Fibroblast of skin of right biceps (primary cell): ENCODE results near the gene ZNF335.
"Not testable (repeated sequence)": the region's sequence is repeated elsewhere in the genome, so short reads cannot be mapped to it uniquely, and the experiment has no call there.

Experiments used
- DNase-seq: peaks from one replicate; pipeline ENCODE4 v3.0.0-alpha.2; 2013

Gene ZNF335

DNA sequence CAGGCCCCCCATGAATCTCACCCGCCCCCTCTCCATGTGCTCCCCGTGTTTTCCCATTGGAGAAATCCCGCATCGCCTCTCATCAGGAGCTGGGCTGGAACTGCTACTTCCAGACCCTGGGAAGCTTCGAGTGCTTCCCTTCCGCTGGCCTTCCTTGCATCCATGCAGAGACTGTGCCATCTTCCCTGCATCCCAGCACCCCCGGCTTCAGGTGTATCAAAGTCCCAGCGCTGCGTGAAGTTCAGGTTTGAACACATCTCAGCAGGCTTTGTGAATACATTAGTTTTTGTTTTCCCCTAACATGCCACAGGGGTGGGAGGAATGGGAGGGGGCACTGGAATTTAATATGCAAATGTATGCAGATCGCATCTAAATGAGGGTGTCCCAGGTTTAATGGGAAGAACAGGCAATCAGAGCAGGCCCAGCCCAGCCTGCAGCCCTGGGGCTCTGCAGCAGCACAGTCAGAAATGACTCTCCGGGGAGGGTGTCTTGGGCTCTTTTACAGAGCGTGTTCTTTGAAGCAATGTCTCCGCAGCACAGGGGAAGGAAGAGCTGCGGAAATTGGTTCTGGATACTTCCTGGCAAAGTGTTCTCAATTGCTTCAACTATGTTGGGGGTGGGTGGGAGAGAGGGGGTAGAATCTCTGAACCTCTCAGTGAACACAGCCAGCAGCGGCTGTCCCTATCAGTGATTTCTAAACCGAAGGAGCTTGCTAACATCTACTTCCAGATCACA lies 28.4 kb upstream of the ZNF335 start:
- DNase-seq = no peak

DNA sequence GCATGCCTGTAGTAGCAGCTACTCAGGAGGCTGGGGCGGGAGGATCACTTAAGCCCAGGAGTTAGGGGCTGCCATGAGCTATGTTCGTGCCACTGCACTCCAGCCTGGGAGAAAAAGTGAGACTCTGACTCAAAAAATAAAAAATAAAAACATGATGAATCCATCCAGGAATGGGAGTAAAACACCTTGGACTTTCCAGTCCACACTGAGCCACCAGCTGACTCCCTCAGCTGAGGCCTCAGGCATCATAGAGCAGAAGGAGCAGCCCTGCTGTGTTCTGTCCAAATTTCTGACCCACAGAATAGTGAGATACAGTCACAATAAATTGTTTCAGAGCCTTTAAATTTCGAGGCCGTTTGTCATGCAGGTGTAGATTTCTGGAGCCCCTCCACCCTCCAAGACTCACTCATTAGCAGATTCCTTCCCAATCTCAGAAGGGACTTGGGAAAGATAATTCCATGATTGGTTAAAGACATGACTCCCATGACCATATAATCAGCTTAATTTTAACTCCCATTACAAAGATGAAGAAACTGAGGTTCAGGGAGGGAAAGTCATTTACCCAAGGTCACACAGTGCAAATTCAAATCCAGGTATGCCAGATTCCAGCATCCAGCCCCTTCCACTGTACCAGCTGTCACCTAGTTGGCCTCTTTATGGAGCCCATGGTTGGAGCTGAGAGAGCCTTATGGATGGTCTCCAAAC lies 27.7 kb upstream of the ZNF335 start:
- DNase-seq = no peak

DNA sequence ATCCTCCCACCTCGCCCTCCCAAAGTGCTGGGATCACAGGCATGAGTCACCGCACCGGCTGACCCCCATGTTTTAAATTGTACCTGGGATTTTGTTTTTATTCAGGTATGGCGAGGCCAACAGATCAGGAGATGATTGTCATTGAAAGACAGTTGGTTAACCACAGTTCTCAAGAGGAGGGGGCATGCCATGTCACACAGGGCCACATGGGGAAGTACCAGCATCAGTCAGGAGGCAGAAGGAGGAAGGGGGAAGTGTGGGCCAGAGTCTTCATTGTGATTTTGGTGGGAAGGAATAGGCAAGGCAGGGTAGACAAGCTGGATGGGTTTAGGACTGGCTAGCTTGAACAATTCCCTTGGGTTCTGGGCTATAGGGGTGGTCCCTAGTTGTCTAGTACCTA lies 26.8 kb upstream of the ZNF335 start:
- no peak for DNase-seq

DNA sequence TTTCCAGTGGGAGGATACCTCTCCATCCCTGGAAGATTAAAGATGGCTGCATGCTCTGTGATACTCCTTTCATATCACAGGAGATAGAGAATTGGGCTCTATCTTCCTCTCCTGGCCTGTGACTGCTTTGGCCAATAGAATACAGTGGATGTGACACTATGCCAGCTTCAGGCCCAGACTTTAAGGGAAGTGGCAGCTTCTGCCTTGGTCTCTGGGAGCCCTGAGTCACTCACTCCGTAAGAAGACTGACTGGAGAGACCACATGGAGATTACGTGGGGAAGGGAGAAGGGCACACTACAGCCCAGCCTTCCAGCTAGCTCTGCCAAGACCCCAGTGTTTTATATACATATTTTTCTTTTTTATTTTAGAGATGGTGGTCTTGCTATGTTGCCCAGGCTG lies 26.3 kb upstream of the ZNF335 start:
- no peak for DNase-seq

DNA sequence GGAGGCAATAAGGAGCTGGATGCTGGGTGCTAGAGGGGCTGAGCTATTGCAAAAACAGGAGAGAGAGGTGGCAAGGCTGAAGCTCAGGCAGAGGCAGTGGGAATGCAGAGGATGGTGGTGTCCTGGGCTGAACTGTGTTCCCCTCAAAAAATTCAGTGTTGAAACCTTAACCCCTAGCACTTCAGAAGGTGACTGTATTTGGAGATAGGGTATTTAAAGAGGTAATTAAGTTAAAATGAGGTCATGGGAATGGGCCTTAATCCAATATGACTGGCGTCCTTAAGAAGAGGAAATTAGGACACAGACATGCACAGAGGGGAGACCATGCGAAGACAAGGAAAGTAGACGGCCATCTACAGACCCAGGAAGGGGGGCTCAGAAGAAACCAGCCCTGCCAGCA lies 25.2 kb upstream of the ZNF335 start:
- DNase-seq = no peak

GRCh38 chr20:45995495-45996097 lies 23.6 kb upstream of the ZNF335 start:
- not testable (repeated sequence) for DNase-seq

DNA sequence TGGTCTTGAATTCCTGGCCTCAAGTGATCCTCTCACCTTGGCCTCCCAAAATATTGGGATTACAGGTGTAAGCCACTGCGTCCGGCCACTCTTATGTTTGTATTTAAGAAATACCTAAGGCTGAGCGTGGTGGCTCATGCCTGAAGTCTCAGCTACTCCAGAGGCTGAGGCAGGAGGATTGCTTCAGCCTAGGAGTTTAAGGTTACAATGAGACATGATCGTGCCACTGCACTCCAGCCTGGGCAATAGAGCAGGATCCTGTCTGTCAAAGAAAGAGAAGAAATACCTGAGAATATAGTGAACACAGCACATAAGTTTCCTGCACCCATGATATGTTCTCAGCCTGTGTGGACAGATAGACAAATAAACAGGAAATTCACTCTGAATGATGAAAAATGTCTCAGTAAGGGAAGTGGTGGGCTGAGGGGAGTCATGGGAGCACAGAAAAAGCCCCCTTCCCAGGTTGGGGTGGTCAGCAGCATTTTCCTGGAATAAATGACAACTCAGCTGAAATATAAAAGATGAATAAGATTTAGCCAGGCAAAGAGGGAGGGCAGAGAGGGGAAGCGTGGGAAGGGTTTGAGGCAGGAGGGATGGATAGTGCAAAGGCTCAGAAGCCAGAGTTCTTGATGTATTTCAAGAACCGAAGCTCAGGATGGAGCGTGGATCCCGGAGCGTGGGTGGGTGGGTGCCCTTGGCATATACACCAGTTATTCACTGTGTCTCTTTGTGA lies 22.9 kb upstream of the ZNF335 start:
- DNase-seq = no peak

GRCh38 chr20:45993197-45993951 lies 21.4 kb upstream of the ZNF335 start:
- DNase-seq = no peak

- no peak for DNase-seq
These were observed 19.6 kb upstream of the ZNF335 start for GRCh38 chr20:45991616-45992015.

- DNase-seq = not testable (repeated sequence)
These were observed 16.8 kb upstream of the ZNF335 start for GRCh38 chr20:45988830-45989229.

GRCh38 chr20:45987108-45987780 lies 15.2 kb upstream of the ZNF335 start:
- DNase-seq = peak; percentile 40

DNA sequence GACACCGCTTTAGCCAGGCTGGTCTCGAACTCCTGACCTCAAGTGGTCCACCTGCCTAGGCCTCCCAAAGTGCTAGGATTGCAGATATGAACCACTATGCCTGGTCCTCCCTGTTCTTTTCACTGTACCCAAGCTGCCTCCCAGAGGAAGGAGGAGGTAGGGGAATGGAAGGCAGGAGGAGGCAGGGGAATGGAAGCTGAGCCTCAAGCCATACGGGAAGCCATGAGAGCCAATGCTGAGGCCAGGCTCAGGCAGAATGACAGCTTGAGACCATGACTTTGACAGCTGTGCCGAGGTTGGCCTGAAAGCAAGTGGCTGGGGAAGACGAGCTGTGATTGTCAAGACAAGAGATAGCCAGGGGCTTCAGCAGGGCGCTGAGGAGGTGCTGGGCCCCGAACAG lies 13.6 kb upstream of the ZNF335 start:
- no peak for DNase-seq

- no peak for DNase-seq
These were observed 11.3 kb upstream of the ZNF335 start for GRCh38 chr20:45983279-45983743.

DNA sequence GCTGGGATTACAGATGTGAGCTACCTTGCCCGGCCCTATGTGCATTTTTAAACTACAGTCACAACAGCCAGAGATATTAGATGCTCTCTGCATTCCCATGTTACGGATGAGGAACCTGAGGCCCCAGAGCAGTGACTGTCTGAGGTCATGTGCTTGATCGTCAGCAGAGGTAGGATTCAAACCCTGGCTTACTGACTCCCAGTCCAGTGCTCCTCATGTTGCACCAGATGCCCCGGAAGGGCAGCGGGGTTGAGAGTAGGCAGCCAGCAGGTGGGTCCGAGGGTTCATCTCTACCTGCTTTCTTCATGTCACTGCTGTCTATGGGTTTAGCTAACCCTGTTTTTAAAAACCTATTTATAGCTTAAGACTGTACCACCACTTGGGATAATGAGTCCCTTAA lies 9.3 kb upstream of the ZNF335 start:
- DNase-seq = no peak

DNA sequence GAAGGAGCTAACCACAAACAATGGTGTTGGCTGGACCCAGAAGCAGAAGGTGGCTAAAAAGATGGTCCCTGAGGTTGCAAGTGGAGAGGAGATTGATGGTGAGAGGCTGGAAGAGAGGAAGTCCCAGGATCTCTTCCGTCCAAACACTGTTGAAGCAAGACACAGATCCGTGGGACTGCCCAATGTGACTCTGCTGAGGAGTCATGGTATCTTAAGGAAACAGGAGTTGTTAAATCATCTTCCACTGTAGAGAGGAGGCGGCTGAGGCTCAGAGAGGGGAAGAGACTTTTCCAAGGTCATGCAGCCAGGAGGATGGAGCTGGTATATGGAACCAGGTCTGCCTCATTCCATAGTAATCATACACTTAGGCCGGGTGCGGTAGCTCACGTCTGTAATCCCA lies 4.1 kb upstream of the ZNF335 start:
- DNase-seq = no peak

GRCh38 chr20:45975686-45976085 lies 3.7 kb upstream of the ZNF335 start:
- DNase-seq = no peak

- DNase-seq = no peak
These were observed 3.0 kb upstream of the ZNF335 start for GRCh38 chr20:45974896-45975565.

GRCh38 chr20:45972500-45973183 lies 639 bp upstream of the ZNF335 start:
- DNase-seq = no peak

DNA sequence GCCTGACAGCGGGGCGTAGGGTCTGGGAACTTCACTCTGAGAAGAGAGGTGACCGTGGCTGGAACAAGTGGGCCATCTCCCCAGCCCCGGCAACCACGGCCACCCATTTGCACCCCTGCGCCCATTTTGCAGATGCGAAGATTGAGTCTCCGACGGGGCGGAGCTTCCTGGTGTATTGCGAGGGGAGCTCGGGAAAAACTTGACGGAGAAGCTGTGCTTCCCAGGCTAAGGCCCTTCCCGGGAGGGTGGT lies 653 bp downstream of the ZNF335 start:
- DNase-seq = no peak

DNA sequence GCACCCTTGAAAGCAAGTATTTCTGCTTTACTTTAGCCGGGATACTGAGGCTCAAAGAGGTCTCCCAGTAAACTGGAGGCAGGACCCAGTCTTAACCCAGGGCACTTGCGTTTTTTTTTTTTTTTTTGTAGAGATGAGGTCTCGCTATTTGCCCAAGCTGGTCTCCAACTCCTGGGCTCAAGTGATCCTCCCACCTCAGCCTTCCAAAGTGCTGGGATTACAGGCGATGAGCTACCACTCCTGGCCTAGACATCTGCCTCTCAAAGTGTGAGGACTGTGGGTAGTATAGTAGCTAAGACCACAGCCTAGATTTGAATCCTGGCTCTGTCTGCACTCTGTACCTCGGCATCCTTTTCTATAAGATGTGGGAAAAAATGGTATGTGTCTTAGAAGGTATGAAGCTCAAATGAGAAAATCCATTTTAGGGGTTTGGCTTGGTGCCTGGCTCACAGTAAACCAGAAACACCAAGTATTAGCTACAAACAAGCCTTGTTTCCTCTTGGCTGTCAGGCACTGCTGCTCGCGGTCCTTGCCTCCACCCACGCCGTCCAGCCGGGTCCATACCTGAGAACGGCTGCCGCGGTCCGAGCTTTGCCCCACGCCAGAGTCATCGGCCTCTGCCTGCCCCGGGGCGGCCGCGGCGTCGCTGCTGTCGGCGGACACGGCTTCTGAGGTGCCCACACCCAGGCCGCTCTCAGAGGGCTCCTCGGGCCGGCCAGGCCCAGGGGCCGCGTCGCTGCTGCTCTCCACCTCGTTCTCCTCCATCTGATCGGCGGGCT lies 1.2 kb downstream of the ZNF335 start:
- no peak for DNase-seq
